K562 (cell line): Measurements from ENCODE around the gene EEFSEC. TPM values are rescaled to one million over a fixed set of nuclear protein-coding genes. Genes with fewer than 3 reads are reported as not detected.

Experiments used
- ARHGAP35 ChIP-seq: fragments of 450-650 bp; IDR thresholded peaks from 2 replicates; pipeline ENCODE4 v1.6.1; 2018; ENCODE audit not compliant: partially characterized antibody
- ARID1B ChIP-seq: fragments of 450-650 bp; IDR thresholded peaks from 2 replicates; pipeline ENCODE4 v1.6.1; 2016; ENCODE audit warnings: antibody characterized with exemption, mild to moderate bottlenecking, inconsistent platforms
- CBFB ChIP-seq: sonication (generic); formaldehyde crosslinking; IDR thresholded peaks from 2 replicates; pipeline ENCODE4 v1.4.0; 2020; ENCODE audit warnings: mild to moderate bottlenecking, missing genetic modification reagents
- CBX2 ChIP-seq: fragments of 200-600 bp; sonication (generic); IDR thresholded peaks from one replicate; pipeline ENCODE4 v1.6.1; 2012; ENCODE audit warnings: mild to moderate bottlenecking, low read length, inconsistent platforms; ENCODE audit not compliant: insufficient read depth, poor library complexity, severe bottlenecking
- CGGBP1 ChIP-seq: fragments of 250-450 bp; sonication (Bioruptor Pico); IDR thresholded peaks from 2 replicates; pipeline ENCODE4 v1.9.0; 2021; ENCODE audit warnings: mild to moderate bottlenecking
- GABPA ChIP-seq: fragments of 200-800 bp; sonication (Bioruptor generic); conservative IDR thresholded peaks from 2 replicates; pipeline ENCODE4 v1.6.1; 2016; ENCODE audit warnings: low read depth, missing genetic modification characterization, missing compliant biosample characterization
- GTF2F1 ChIP-seq: IDR thresholded peaks from 2 replicates; pipeline ENCODE4 v1.6.1; 2011; ENCODE audit warnings: low read depth, low read length, improper control_type of control experiment
- KLF6 ChIP-seq: fragments of 250-450 bp; sonication (Bioruptor Pico); IDR thresholded peaks from 2 replicates; pipeline ENCODE4 v1.4.0; 2020; ENCODE audit warnings: mild to moderate bottlenecking, moderate library complexity, borderline replicate concordance
- RCOR1 ChIP-seq, 2 experiments: IDR thresholded peaks; 2 replicates each; pipeline ENCODE4 v1.6.1; 2012; ENCODE audit warnings: low read depth in 2 of 2, low read length in 2 of 2, borderline replicate concordance in 1 of 2, improper control_type of control experiment in 1 of 2
- TBP ChIP-seq: optimal IDR thresholded peaks from 2 replicates; pipeline ENCODE3; 2011; ENCODE audit warnings: low read depth, low read length, improper control_type of control experiment
- TRIM24 ChIP-seq, 2 experiments: fragments of 450-650 bp; IDR thresholded peaks; 2 replicates each; pipeline ENCODE4 v1.6.1; 2016
- ZNF395 ChIP-seq: fragments of 200-800 bp; sonication (Bioruptor generic); IDR thresholded peaks from 2 replicates; pipeline ENCODE4 v1.6.1; 2017; ENCODE audit warnings: missing genetic modification characterization, missing compliant biosample characterization
- polyA plus RNA-seq, 8 experiments: library from polyadenylated mRNA; depleted of rRNA in 4 of 8; stranded (reverse) in 5 of 8; unstranded in 3 of 8; fragments of >200 nt; fragmentation: Nextera tagmentation in 2 of 8; fragmentation: Illumina TruSeq in 1 of 8; extraction: Ambion mirVana in 2 of 8; extraction: Trizol in 1 of 8; gene quantifications; 2 replicates each; pipeline versions ENCODE4 v1.2.1 to v1.2.3, GENCODE V29; 2011 to 2014; ENCODE audit warnings: inconsistent platforms in 1 of 8, missing spikeins in 1 of 8
- total RNA-seq, 7 experiments: library from RNA; depleted of rRNA in 6 of 7; stranded (reverse); fragments of >200 nt in 6 of 7; fragmentation: Illumina TruSeq in 2 of 7; extraction: Trizol in 2 of 7; gene quantifications; 2 replicates each; pipeline versions ENCODE4 v1.2.1 to v1.2.3, GENCODE V29; 2011 to 2021; ENCODE audit warnings: low replicate concordance in 1 of 7
- TF ChIP-seq, protein P1 (sequence below): sonication (generic); formaldehyde crosslinking; IDR thresholded peaks from 2 replicates; pipeline ENCODE4 v1.8.1; 2023; ENCODE audit warnings: mild to moderate bottlenecking, missing genetic modification reagents

Gene EEFSEC
- total and polyA plus RNA-seq, 9 of the 15 experiments (the other 6 are each of a cell fraction or from before 2014, with no cell fraction given) = 0.35 to 11.8 (median 7.7) TPM

- TF ChIP-seq TBP = peak; percentile 16
- TF ChIP-seq CBX2 = no peak
- TF ChIP-seq ARID1B = peak; percentile 34; the same call in 1 of the 2 replicates
- TF ChIP-seq RCOR1 (IDR thresholded peaks at IDR 0.05; ENCODE audit: borderline replicate concordance in 1 of 2, low read depth in 2 of 2, low read length in 2 of 2) = 0 out of 4 replicates have a peak, but pooled peaks of 1 of the 2 experiments have one; percentile 3
- no peak for TF ChIP-seq ARHGAP35
- TF ChIP-seq CBFB = no peak
- TF ChIP-seq GABPA = no peak
- TF ChIP-seq GTF2F1 = no peak
- TF ChIP-seq, protein P1, sequence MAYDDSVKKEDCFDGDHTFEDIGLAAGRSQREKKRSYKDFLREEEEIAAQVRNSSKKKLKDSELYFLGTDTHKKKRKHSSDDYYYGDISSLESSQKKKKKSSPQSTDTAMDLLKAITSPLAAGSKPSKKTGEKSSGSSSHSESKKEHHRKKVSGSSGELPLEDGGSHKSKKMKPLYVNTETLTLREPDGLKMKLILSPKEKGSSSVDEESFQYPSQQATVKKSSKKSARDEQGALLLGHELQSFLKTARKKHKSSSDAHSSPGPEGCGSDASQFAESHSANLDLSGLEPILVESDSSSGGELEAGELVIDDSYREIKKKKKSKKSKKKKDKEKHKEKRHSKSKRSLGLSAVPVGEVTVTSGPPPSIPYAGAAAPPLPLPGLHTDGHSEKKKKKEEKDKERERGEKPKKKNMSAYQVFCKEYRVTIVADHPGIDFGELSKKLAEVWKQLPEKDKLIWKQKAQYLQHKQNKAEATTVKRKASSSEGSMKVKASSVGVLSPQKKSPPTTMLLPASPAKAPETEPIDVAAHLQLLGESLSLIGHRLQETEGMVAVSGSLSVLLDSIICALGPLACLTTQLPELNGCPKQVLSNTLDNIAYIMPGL (CRISPR knock-in tag) = no peak
- 0 out of 2 replicates have a peak, but pooled peaks have one; percentile 61 for TF ChIP-seq ZNF395 (CRISPR knock-in tag)
- no peak for TF ChIP-seq KLF6 (CRISPR knock-in tag)
- no peak for TF ChIP-seq CGGBP1 (CRISPR knock-in tag)
- no peak for TF ChIP-seq TRIM24 (IDR thresholded peaks at IDR 0.05)
Observed at GRCh38 chr3:128424508-128425069, 271.3 kb downstream of the EEFSEC start (continued).
